Stomach (tissue), 9 donors: ENCODE results near the gene ANG. TPM values are rescaled to one million over a fixed set of nuclear protein-coding genes. Genes with fewer than 3 reads are reported as not detected.
"Not testable (repeated sequence)": the region's sequence is repeated elsewhere in the genome, so short reads cannot be mapped to it uniquely, and the experiment has no call there.

Source experiments
- DNase-seq, 2 donors: peaks; one replicate each; pipeline versions ENCODE4 v3.0.0 to v3.0.0-alpha.2; 2013 to 2019
- H3K27ac ChIP-seq, 5 donors: fragments of 200-600 bp in 4 of 5; sonication (generic) in 4 of 5; one replicate each; pipeline ENCODE4 v1.5.1; 2013 to 2019; ENCODE audit warnings: mild to moderate bottlenecking in 1 of 5, moderate library complexity in 1 of 5
- H3K27me3 ChIP-seq, 3 donors: fragments of 200-600 bp; sonication (generic); one replicate each; pipeline ENCODE4 v1.5.1; 2017 to 2019; ENCODE audit warnings: mixed run types in 1 of 3
- H3K36me3 ChIP-seq, 4 donors: fragments of 200-600 bp; sonication (generic); 1 replicate in 3 of 4; 2 replicates in 1 of 4; pipeline ENCODE4 v1.5.1; 2016 to 2019
- H3K4me1 ChIP-seq, 4 donors: fragments of 200-600 bp; sonication (generic); one replicate each; pipeline ENCODE4 v1.5.1; 2016 to 2019
- H3K4me3 ChIP-seq, 4 donors: fragments of 200-600 bp; sonication (generic) in 3 of 4; one replicate each; pipeline ENCODE4 v1.5.1; 2016 to 2019; ENCODE audit warnings: mild to moderate bottlenecking in 1 of 4
- H3K9me3 ChIP-seq, 4 donors: fragments of 200-600 bp; sonication (generic); one replicate each; pipeline ENCODE4 v1.5.1; 2016 to 2019
- CTCF ChIP-seq, 7 experiments: fragments of 450-650 bp in 4 of 7; fragments of 200-600 bp in 3 of 7; sonication (generic) in 3 of 7; IDR thresholded peaks; one replicate each; pipeline ENCODE4 v1.5.1; 2016 to 2019; ENCODE audit warnings: antibody characterized with exemption in 7 of 7, control low read depth in 2 of 7, mild to moderate bottlenecking in 1 of 7
- EP300 ChIP-seq: sonication (generic); formaldehyde crosslinking; IDR thresholded peaks from one replicate; pipeline ENCODE4 v1.6.1; 2017; ENCODE audit warnings: antibody characterized with exemption
- POLR2A ChIP-seq, 4 donors: fragments of 450-650 bp; IDR thresholded peaks; one replicate each; pipeline ENCODE4 v1.6.1; 2016; ENCODE audit warnings: antibody characterized with exemption in 4 of 4, control low read depth in 2 of 4, mild to moderate bottlenecking in 1 of 4, moderate library complexity in 1 of 4
- POLR2AphosphoS5 ChIP-seq, 3 donors: sonication (generic); formaldehyde crosslinking; IDR thresholded peaks; one replicate each; pipeline ENCODE4 v1.6.1; 2016; ENCODE audit warnings: antibody characterized with exemption in 3 of 3
- WGBS, 5 donors: extraction: QIAGEN DNeasy Blood & Tissue Kit in 3 of 5; methylation state at CpG; one replicate each; pipeline versions ENCODE4 v1.1.5 to v1.1.7; 2013 to 2018; 5-methylcytosine and 5-hydroxymethylcytosine counted together
- intact Hi-C: fragments of 100-400 bp; cut with DNase I; formaldehyde crosslinking; loops from one replicate; pipeline ENCODE4 v1.15.1; 2023; ENCODE audit warnings: low total_unique reads
- polyA plus RNA-seq, 3 donors: library from polyadenylated mRNA; stranded (reverse); fragments of 200-250 nt; gene quantifications; one replicate each; pipeline ENCODE4 v1.2.3, GENCODE V29; 2013
- small RNA-seq, 4 donors: library from RNA; depleted of rRNA; stranded (forward); fragments of <200 nt; gene quantifications; one replicate each; pipeline ENCODE3, GENCODE V24; 2016
- total RNA-seq, 5 donors: library from RNA; depleted of rRNA; stranded (reverse); fragments of >200 nt; gene quantifications; one replicate each; pipeline versions ENCODE4 v1.1.0 to v1.2.3, GENCODE V29; 2014 to 2016
- donor health status: healthy with polysubstance abuse.
- donor health status: Bipolar disorder and iron deficiency.
- donor health status: healthy.

ANG gene
- total and polyA plus RNA-seq, 8 donors, result 0.58 to 46.1 (median 31.3) TPM

- intact Hi-C loops, result no loop called here
- Histone ChIP-seq H3K27ac (no peak overlapping the region), H3K36me3 (no peaks in the 10 kb centered on the region), H3K27me3 (no peaks in the 10 kb centered on the region), H3K4me1 (no peaks in the 10 kb centered on the region), H3K4me3 (no peak overlapping the region), H3K9me3 (no peaks in the 10 kb centered on the region)
- WGBS, 5 donors, result 35 to 46% (median 42%) methylated on average over 4 of the region's 4 CpGs
- DNase-seq, result no peak
- TF ChIP-seq CTCF (IDR thresholded peaks at IDR 0.05) (no peak), POLR2A (IDR thresholded peaks at IDR 0.05) (no peak), EP300 (no peak), POLR2AphosphoS5 (IDR thresholded peaks at IDR 0.05) (no peak)
Observed at GRCh38 chr14:20734430-20734806, 45.9 kb downstream of the ANG start.

- WGBS, 5 donors, result 93 to 99% (median 96%) methylated on average over 7 of the region's 7 CpGs
- intact Hi-C loops, result not testable (repeated sequence)
Observed at GRCh38 chr14:20738292-20738691, 49.7 kb downstream of the ANG start.

GRCh38 chr14:20742132-20742531, 53.6 kb downstream of the ANG start:
- H3K9me3 ChIP-seq, result no peaks in the 10 kb centered on the region
- H3K36me3 ChIP-seq, result no peaks in the 10 kb centered on the region
- DNase-seq, result peak in 1 of 2 donors; percentile 9
- intact Hi-C loops, result no loop called here
- TF ChIP-seq POLR2A (IDR thresholded peaks at IDR 0.05), result no peak
- TF ChIP-seq EP300, result no peak
- TF ChIP-seq POLR2AphosphoS5 (IDR thresholded peaks at IDR 0.05), result no peak
- TF ChIP-seq CTCF (IDR thresholded peaks at IDR 0.05), result no peak
- WGBS, 5 donors, result 27 to 60% (median 46%) methylated on average over 4 of the region's 4 CpGs
- H3K4me3 ChIP-seq, result no peak overlapping the region
- peaks cover 0 to 11% (median 4%) of the 10 kb centered on the region in 4 donors for H3K4me1 ChIP-seq
- H3K27ac ChIP-seq, result peak overlapping the region in 1 of 5 donors; percentile 44
- H3K27me3 ChIP-seq, result no peaks in the 10 kb centered on the region

More at GRCh38 chr14:20738292-20738691, 49.7 kb downstream of the ANG start:
- H3K4me1 ChIP-seq, H3K27ac ChIP-seq, H3K27me3 ChIP-seq, H3K36me3 ChIP-seq, H3K9me3 ChIP-seq, DNase-seq, H3K4me3 ChIP-seq: not testable (repeated sequence)

GRCh38 chr14:20743556-20743955, 55.0 kb downstream of the ANG start:
- intact Hi-C loops, result no loop called here
- Histone ChIP-seq H3K4me3 (no peak overlapping the region), H3K27me3 (no peaks in the 10 kb centered on the region), H3K9me3 (no peaks in the 10 kb centered on the region), H3K27ac (peak overlapping the region in 1 of 5 donors; percentile 32), H3K4me1 (peaks cover 0 to 11% (median 4%) of the 10 kb centered on the region in 4 donors), H3K36me3 (no peaks in the 10 kb centered on the region)
- DNase-seq, result peak in 1 of 2 donors; percentile 47
- WGBS, 5 donors, result 21 to 58% (median 41%) methylated on average over 2 of the region's 2 CpGs
- no peak for TF ChIP-seq EP300

Small RNA genes within 50 kb of the gene (small RNA-seq; reads per million reads assigned to genes)
- gene RF00019, result 0 reads per million in 4 donors

Other genes starting within 250 kb of the ANG start
- gene OSGEP, start 234.0 kb upstream of the ANG start, total RNA-seq, result 10 to 100 TPM; 29.9 to 71.8 (median 59.7) TPM
- gene OSGEP, start 234.0 kb upstream of the ANG start, polyA plus RNA-seq, result 10 to 100 TPM; 24.7 to 58.5 (median 43.4) TPM
- 100 to 1,000 TPM in 4 of 5 donors, 10 to 100 TPM in 1; 70.1 to 219 (median 149) TPM for gene APEX1, start 233.5 kb upstream of the ANG start, total RNA-seq
- gene APEX1, start 233.5 kb upstream of the ANG start, polyA plus RNA-seq, result 100 to 1,000 TPM; 104 to 148 (median 118) TPM
- gene PIP4P1, start 227.3 kb upstream of the ANG start, total RNA-seq, result 10 to 100 TPM in 3 of 5 donors, 1 to 10 TPM in 2; 2.0 to 25.6 (median 20.4) TPM
- gene PIP4P1, start 227.3 kb upstream of the ANG start, polyA plus RNA-seq, result 10 to 100 TPM; 22.6 to 30.5 (median 28.4) TPM
- gene PNP, start 219.4 kb upstream of the ANG start, total RNA-seq, result 10 to 100 TPM; 11.3 to 47.7 (median 46.0) TPM
- 100 to 1,000 TPM in 1 of 3 donors, 10 to 100 TPM in 2; 36.5 to 125 (median 72.1) TPM for gene PNP, start 219.4 kb upstream of the ANG start, polyA plus RNA-seq
- not detected for gene RNASE10, start 183.2 kb upstream of the ANG start, total RNA-seq
- not detected for gene RNASE10, start 183.2 kb upstream of the ANG start, polyA plus RNA-seq
- not detected for gene RNASE9, start 127.7 kb upstream of the ANG start, total RNA-seq
- not detected for gene RNASE9, start 127.7 kb upstream of the ANG start, polyA plus RNA-seq
- gene RNASE11, start 100.8 kb upstream of the ANG start, total RNA-seq, result not detected
- not detected for gene RNASE11, start 100.8 kb upstream of the ANG start, polyA plus RNA-seq
- gene RNASE12, start 97.4 kb upstream of the ANG start, total RNA-seq, result not detected
- gene RNASE12, start 97.4 kb upstream of the ANG start, polyA plus RNA-seq, result not detected
- gene OR6S1, start 47.1 kb upstream of the ANG start, total RNA-seq, result not detected
- gene OR6S1, start 47.1 kb upstream of the ANG start, polyA plus RNA-seq, result not detected
- gene RNASE4, start 4.2 kb upstream of the ANG start, total RNA-seq, result 100 to 1,000 TPM in 3 of 5 donors, 10 to 100 TPM in 1, not detected in 1; 13.4 to 158 (median 117) TPM
- gene RNASE4, start 4.2 kb upstream of the ANG start, polyA plus RNA-seq, result 10 to 100 TPM; 27.6 to 58.0 (median 35.4) TPM
- gene EDDM3A, start 57.1 kb downstream of the ANG start, total RNA-seq, result not detected
- gene EDDM3A, start 57.1 kb downstream of the ANG start, polyA plus RNA-seq, result under 1 TPM in 1 of 3 donors, not detected in 2; 0.38 TPM
- gene EDDM3B, start 79.6 kb downstream of the ANG start, total RNA-seq, result not detected
- gene EDDM3B, start 79.6 kb downstream of the ANG start, polyA plus RNA-seq, result not detected
- 10 to 100 TPM in 1 of 5 donors, 1 to 10 TPM in 2, not detected in 2; 2.9 to 13.3 (median 8.4) TPM for gene RNASE6, start 92.5 kb downstream of the ANG start, total RNA-seq
- gene RNASE6, start 92.5 kb downstream of the ANG start, polyA plus RNA-seq, result 1 to 10 TPM; 4.7 to 8.2 (median 5.0) TPM
- gene RNASE1, start 114.1 kb downstream of the ANG start, total RNA-seq, result 100 to 1,000 TPM in 4 of 5 donors, 10 to 100 TPM in 1; 51.6 to 604 (median 237) TPM
- 100 to 1,000 TPM; 129 to 404 (median 237) TPM for gene RNASE1, start 114.1 kb downstream of the ANG start, polyA plus RNA-seq
- gene RNASE3, start 202.6 kb downstream of the ANG start, total RNA-seq, result 1 to 10 TPM in 2 of 5 donors, not detected in 3; 1.3 to 1.4 TPM
- gene RNASE3, start 202.6 kb downstream of the ANG start, polyA plus RNA-seq, result not detected